ENCODE results near the gene LRRC27.

The LRRC27 gene

DNA sequence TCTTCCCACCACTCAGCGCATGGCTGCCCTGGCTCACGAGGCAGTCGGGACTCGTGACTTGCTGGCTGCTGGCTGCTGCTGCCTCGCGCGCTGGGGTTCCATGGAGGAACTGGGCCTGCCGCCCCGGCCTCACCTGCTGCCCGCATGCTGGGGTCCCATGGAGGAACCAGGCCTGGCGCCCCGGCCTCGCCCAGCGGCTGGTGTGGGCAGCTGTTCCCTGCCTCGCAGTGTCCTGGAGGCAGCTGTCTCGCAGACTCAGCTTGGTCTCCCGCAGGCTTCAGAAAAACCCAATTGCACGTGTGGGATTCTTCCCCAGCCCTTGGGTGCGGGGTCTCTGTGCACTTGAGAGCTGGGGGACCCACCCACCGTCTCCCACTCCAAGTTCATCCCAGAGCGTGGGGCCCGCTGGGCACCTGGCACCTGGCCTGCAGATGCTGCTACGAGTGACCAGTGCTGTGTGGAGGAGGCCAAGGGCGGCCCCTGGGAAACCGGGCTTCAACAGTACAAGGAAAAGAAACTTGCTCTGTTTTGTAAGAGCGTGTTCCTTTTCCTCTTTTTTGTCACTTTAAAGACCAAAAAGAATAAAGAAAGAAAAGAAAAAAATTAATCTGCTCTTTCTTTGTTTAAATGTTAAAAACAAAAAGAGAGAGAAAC, 85.4 kb downstream of the LRRC27 start:
- no peak for DNase-seq

DNA sequence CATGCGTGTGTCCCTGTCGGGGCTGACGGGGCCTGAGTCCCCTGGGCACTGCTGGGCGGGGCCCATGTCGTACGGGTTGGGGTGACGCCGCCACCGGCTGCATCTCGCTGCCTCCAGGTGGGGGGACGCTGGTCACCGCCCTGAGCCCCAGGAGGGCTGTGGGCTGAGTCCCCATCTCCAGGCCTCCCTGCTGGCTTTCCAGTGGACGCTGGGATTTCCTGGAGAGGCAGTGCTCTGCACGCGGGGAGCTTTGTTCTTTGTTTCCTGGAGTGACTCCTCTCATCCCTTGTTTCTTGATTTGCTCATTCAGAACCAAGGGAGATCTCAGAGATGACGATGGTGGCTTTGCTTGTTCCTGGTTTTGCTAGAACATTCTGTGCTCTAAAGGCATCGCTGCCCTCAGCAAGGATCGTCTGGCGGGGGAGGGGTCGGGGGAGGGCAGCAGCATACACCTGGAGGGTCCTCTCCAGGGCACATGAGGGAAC, 86.0 kb downstream of the LRRC27 start:
- no peak for DNase-seq

DNA sequence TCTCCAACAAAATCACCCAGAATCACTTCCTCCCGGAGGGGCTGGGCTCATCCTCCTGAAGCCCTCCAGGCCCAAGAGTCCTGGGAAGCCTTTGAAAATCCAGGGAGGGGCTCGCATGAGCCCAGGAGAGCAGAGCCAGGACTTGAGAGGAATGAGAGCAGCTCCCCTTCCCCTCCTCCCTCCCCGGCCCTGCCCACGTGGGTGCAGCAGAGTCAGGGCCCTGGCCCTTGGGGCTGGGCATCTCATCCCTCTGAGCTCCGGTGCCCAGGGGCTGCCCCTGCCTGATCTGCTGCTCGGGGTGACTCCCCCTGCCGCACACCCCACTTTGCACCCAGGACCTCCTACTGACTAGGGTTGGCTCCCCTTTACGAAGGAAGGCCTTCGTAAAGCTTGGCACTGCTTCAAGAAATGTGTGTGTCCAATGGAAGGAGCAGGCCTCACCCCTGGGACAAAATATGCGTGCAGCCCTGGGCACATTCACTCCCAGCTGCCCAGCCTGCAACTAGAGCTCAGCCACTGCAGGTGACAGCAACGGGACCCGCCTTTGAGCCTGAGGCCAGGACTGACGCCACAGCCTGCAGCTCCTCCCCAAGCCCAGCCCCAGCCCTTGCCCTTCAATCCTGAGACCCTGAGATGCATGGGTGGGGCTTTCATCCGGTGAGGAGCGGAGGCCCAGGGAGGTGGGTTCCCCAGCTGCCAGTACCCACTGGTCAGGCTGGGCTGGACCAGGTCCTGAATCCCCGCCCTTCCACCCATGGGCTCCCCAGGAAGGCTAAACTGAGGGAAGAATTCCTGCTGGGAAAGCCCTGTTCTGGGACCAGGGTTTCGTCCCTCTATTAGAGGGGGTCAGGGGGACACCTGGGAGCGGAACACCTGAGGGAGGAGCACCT, 86.8 kb downstream of the LRRC27 start:
- DNase-seq: no peak

DNA sequence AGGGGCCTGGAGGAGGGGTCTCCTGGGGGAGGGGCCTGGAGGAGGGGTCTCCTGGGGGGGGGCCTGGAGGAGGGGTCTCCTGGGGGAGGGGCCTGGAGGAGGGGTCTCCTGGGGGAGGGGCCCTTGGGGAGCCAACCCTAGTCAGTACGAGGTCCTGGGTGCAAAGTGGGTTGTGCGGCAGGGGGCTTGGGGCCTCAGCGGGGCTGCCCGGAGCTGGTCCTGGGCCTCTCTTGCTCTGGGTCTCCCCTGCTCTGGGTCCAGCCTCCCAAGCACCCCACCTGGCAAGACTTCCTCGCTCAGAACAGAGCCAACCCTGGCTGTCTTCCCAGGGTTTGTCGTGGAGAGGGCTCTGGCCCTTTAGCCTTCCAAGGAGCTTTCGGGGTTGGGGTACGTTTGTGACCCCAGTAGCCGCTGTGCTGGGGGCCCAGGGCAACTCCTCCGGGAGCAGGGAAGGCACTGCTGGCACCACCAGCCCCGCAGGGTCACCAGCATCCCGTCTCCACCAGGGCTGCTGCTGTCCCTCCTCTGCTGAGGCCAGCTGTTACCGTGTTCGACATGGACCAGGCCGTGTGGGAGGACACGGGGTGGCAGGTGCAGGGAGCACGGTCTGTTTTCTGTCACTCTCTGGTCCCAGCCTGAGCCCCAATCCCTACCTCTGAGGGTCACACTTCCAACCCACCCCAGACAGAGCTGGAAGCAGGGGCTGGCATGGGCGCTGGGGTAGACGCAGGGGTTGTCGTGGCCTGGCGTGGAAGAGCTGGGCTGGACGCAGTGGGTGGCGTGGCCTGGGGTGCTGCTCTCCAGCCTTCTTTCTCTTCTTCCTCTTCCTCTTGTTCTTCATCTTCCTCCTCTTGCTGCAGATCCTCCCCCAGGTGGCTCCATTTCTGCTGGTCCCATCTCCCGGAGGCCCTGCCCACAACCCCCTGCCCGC, 87.8 kb downstream of the LRRC27 start:
- DNase-seq: no peak

DNA sequence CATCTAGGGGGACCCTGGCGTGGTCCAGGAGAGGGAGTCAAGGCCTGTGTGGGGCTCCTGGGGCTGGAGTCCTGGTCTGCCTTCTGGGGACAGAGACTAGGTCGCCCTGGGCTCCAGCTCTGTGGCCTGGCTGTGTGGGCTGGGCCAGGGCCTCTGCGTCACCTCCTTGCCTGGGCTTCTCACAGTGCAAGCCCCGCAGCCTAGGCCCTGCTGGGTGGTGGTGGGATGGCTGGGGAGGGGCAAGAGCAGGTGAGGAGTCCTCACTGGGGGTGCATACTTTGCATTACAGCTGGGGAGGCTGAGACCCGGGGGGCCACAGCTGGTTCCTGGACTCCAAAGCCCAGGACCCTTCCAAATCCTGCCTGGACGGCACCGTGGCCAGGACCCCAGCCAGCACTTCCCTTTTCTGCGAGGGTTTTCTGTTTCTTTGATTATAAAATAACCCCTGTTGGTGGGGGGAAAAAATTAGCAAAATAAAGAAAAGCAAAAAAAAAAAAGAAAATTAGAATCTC, 88.5 kb downstream of the LRRC27 start:
- DNase-seq: no peak

DNA sequence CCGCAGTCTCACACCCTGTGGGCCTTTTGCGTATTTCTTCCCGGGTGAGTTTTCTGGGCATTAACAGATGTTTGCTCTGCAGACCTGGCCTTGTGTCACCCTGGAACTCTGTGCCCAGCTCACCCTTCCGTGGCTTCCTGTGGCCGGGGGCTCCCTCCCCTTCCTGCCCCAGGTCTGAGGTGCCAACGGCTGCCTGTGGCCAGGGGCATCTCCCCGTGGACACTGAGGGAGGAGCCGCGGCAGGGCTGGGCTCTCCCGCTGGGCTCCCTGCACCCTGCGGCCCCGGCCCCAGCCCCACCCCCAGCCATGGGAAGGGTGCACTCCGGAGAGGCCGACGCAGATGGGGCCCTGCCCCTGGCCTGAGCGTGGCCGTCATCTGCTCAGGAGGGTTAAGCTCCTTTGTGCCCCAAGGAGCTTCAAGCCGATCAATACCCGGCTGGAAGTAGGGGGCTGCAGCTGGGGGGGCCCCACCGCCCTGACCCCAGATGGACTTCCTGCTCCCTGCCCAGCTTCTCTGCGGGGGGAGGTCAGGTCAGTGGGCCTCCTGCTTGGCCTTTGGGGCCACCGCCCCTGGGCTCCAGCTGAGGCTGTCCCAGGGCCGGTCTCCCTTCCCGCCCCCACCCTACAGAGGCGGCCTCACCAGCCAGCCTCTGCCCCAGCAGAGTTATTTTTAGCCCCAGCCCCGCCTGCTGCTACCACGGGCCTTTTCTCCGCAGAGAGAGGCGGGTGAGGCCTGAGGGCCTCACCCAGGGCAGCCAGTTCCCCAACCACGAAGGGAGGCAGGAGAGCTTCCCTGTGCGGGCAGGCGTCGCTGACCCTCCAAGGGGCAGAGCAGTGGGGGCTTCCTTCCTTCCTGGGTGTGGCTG, 89.2 kb downstream of the LRRC27 start:
- DNase-seq: no peak

DNA sequence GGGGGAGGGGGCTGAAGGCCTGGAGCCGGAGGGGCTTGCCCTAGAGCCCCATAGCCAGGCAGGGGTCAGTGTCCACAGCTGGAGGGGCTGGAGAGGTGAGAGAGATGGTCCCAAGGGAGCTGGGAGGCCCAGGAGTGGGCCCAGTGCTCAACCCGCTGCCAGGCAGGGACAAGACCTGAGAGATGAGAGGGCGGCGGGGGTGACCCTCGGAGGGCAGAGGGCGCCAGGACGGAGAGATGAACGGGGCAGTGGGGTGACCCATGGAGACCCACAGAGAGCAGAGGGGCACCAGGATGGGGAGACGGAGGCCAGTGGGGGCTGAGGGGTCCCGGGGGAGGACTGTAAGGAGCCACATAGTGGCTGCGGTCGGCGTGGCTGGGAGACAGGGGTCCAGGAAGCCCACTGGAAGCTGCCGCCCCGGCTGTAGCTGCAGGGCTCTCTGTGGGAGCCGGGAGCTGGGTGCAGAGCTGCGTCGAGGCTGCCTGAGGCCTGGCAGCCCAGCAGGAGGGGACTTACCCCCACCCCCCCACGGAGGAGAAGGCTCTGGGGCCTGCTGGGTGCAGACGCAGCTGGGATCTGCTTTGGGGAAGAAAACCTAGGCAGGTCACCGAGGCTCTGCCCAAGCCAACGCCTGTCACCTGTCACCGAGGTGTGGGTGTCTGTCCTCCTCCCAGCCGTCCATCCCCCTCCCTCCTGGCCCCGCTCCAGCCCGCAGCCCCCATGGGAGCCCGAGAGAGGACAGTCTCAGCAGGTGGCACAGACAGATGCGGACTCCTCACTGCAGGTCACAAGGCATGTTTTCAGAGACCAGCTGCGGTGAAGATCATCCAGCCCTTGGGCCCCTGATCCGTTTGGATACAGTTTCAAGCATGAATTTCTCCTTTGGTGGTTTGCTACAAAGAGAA, 90.1 kb downstream of the LRRC27 start:
- DNase-seq: peak; percentile 18

DNA sequence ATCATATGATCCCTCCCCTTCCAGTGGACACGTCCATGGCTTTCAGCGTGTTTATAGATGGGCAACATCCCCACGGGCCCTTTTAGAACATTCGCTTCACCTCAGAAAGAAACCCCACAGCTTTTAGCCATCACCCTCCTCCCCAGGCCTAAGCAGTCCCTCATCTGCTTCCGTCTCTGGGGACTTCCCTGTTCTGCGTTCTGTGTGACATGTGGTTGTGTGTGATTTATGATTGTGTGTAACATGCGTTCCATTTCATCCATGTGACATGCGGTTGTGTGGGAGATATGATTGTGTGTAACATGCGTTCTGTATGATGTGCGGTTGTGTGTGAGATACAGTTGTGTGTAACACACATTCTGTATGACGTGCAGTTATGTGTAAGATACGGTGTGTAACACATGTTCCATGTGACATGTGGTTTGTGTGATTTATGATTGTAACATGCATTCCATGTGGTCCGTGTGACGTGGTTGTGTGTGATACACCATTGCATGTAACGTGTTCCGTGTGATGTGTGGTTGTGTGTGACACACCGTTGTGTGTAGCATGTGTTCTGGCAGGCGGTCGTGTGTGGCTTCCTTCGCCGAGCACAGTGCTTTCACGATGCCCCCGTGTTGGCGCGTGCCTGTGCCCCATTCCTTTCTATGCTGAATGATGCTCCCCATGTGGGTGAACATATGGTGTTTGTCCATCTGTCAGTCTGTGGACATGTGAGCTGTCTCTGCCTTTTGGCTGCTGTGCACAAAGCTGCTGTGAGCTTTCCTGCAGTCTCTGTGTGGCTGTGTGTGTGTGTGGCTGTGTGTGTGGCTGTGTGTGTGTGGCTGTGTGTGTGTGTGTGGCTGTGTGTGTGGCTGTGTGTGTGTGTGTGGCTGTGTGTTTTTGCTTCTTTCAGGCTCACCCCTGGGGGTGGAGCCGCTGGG, 91.2 kb downstream of the LRRC27 start:
- DNase-seq: peak; percentile 26

DNA sequence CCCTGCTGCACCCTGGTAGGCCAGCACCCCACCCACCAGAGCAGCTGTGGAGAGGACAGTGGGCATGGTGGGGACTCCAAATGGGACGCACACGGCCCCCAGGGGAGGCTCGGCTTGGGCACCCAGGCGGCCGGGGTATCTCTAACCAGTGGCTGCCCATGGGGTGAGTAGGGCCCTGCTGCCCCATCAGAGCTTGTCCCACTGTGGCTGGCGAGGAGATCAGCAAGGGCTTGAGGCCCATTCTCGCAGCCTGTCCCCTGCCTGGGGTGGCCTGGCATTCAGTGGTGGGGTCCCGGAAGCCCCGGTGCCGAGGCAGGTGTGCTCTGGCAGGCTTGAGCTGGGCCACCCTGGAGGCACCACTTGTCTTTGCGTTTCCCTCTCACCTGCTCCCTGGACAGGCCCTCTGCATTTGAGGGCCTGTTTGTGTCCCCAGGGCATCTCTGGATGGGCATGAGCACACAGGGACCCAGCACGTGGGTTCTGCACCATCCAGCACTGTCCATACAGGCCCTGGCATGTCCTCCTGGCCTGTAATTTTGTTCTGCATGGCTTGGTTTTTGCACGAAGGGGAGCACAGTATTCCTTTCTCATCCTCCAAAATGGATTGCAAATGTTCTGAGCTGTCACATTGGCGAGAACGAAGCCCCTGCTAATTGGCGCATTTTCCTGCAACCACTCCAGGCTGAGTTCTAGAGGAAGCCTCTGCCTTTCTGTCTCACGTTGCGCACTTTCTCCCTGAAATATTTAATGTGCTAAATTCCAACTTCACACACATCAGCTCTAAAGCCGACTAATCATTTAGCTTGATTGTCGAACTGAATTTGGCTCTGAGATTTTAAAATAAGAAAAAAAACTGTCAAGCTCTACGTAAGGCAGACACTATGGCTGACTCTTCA, 92.2 kb downstream of the LRRC27 start:
- no peak for DNase-seq

DNA sequence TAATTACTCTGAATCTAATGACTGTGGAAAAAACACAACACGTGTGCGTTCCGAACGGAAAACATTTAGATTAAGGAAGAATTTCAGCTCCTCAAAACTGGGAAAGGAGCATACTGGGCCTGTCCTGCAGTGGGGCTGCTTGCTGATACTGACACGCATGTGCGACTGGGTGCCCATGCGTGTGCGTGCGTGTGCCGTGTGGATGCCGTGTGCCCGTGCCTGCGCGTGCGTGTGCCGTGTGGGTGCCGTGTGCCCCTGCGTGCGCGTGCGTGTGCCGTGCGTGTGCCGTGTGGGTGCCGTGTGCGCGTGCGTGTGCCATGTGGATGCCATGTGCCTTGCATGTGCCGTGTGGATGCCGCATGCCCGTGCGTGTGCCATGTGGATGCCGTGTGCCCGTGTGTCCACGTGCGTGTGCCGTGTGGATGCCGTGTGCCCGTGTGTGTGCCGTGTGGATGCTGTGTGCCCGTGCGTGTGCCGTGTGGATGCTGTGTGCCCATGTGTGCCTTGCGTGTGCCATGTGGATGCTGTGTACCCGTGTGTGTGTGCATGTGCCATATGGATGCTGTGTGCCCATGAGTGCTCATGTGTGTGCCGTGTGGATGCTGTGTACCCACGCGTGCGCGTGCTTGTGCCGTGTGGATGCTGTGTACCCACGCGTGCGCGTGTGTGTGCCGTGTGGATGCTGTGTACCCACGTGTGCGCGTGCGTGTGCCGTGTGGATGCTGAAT, 93.2 kb downstream of the LRRC27 start:
- DNase-seq: no peak

DNA sequence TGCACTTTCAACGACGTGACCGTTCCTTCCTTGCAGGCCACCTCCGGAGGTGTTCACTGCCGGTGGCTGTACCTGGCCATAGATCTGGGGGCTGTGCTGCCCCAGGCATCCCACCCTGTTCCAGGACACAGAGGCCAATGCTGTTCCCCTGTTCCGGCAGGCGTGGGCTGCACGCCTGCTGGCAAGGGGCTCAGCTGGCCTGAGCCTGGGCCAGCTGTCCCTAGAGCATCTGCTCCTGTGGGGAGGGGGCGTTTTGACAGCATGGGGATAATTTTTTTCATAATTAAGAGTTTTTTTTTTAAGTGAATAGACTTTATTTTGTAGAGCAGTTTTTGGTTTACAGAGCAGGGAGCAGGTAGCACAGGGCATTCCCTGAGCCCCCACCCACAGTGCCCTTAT, 93.8 kb downstream of the LRRC27 start:
- no peak for DNase-seq

DNA sequence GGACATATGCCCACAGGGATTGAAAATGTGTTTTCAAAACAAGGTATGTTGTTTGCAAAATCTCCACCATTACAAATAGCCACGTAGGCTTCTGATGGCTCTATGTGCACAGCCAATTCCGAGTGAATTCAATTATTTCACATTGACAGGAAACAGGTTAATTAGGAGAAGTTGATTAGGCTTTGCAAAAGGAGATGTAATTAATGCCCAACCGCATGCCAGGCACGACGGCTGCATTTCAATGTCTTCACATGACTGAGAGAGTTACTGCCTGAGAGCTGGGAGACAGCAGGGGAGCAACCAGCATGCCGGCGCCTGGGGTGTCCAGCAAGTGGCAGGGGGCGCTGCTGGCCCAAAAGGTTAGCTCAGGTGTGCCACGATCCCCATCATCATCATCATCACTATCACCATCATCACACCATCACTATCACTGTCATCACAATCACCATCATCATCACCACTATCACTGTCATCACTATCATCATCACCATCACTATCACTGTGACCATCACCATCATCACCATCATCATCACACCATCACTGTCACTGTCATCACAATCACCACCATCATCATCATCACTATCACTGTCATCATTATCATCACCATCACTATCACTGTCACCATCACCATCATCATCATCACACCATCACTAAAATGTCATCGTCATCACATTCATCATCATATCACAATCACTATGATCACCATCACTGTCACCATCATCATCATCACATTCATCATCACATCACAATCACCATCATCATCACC, 95.2 kb downstream of the LRRC27 start:
- DNase-seq: no peak

DNA sequence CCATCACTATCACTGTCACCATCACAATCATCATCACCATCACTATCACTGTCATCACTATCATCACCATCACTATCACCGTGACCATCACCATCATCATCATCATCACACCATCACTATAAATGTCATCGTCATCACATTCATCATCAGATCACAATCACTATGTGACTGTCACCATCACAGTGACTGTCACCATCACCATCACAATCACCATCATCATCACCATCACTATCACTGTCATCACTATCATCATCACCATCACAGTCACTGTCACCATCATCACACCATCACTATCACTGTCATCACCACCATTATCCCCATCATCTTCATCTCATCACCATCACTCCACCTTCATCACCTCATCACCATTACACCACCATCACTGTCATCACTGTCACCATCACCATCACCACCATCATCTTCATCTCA, 96.0 kb downstream of the LRRC27 start:
- no peak for DNase-seq

DNA sequence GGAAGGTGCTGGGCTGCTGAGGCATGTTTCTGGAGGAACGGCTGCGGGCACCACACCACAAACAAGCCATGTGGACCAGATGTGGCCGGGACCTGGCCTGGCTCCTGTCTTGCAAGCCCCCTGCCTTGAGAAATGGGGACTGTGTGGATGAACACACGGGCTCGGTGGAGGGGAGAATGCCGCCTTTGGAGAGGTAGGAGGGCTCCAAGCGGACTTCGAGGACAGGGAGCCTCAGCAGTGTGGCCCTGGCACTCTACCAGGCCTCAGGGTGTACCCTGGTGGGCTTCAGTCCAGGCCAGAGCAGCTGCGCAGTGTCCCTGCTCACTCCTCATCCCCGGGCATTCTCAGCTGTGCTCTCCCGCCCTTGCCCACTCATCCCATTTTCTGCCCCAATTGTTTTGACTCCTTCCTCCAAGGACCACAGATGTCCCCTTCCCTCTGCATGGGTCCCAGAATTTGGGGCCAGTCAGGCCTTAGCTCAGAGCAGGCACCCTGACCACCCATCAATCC, 96.5 kb downstream of the LRRC27 start:
- DNase-seq: no peak

All from NCI-H524 treated with DMSO at 0.1 percent for 48 hours (cell line).